GM21576 (cell line): ENCODE data around the gene PDILT.

Experiments used
- ATAC-seq: cut with Tn5 transposase; IDR thresholded peaks from one replicate; pipeline ENCODE4 v1.9.1; 2021; ENCODE audit warnings: mild to moderate bottlenecking, moderate library complexity; ENCODE audit not compliant: unreplicated experiment

PDILT gene

GRCh38 chr16:20409398-20410120 lies 5.0 kb upstream of the PDILT start, which contains the start of gene ACSM5:
TSS of gene ACSM5 (plus strand) at chr16:20409534. CDS start at chr16:20411485, 1,951 bp downstream.
- ATAC-seq, result no peak

- no peak for ATAC-seq
These were observed 1.9 kb downstream of the PDILT start for GRCh38 chr16:20402651-20403050.

- ATAC-seq, result no peak
These were observed 3.0 kb downstream of the PDILT start for GRCh38 chr16:20401475-20402016.

GRCh38 chr16:20401066-20401465 lies 3.5 kb downstream of the PDILT start:
- ATAC-seq, result no peak

- no peak for ATAC-seq
These were observed 5.4 kb downstream of the PDILT start for GRCh38 chr16:20399185-20399584.

GRCh38 chr16:20398603-20399002 lies 5.9 kb downstream of the PDILT start:
- ATAC-seq, result no peak

GRCh38 chr16:20397468-20398074 lies 7.0 kb downstream of the PDILT start:
- no peak for ATAC-seq

GRCh38 chr16:20396846-20397467 lies 7.6 kb downstream of the PDILT start:
- ATAC-seq, result no peak

GRCh38 chr16:20395946-20396345 lies 8.6 kb downstream of the PDILT start:
- no peak for ATAC-seq

GRCh38 chr16:20393801-20394577 lies 10.5 kb downstream of the PDILT start:
- no peak for ATAC-seq

- no peak for ATAC-seq
These were observed 13.5 kb downstream of the PDILT start for GRCh38 chr16:20391045-20391444.

GRCh38 chr16:20388854-20389253 lies 15.7 kb downstream of the PDILT start:
- no peak for ATAC-seq

- ATAC-seq, result no peak
These were observed 16.6 kb downstream of the PDILT start for GRCh38 chr16:20387978-20388377.

GRCh38 chr16:20385844-20386832 lies 18.4 kb downstream of the PDILT start:
- no peak for ATAC-seq

- peak; percentile 52 for ATAC-seq
These were observed 21.2 kb downstream of the PDILT start for GRCh38 chr16:20383106-20384029.

- ATAC-seq, result no peak
These were observed 22.2 kb downstream of the PDILT start for GRCh38 chr16:20382202-20382948.

GRCh38 chr16:20380782-20381181 lies 23.8 kb downstream of the PDILT start:
- no peak for ATAC-seq

- ATAC-seq, result no peak
These were observed 27.4 kb downstream of the PDILT start for GRCh38 chr16:20377181-20377580.
